K562 (cell line): ENCODE measurements around the gene URGCP. TPM values are rescaled to one million over a fixed set of nuclear protein-coding genes. Genes with fewer than 3 reads are reported as not detected.
A peak's percentile ranks its signal among the peaks of the same experiment; 100 is the strongest.

Source experiments
- ATAC-seq: fragments of 200-7000 bp; cut with Tn5 transposase; 3 replicates; pipeline ENCODE4 v1.9.1; 2020; ENCODE audit warnings: moderate library complexity
- BruUV-seq: library from RNA; stranded (reverse); fragments of 400-500 nt; replicated peaks from 2 replicates; lab custom pipeline; 2021; lab: Mats Ljungman, UMichigan
- CTCF ChIA-PET: fragments of 300-600 bp; formaldehyde crosslinking; extraction: SDS; loops from one replicate; lab custom pipeline; 2021; ENCODE audit warnings: low intra/inter-chr PET ratio; lab: Yijun Ruan, JAX
- POLR2A ChIA-PET: fragments of 300-600, 350-650 bp; sonication (Branson Sonifier 250); formaldehyde crosslinking; extraction: SDS; loops from one replicate; lab custom pipeline; 2021; ENCODE audit warnings: antibody characterized with exemption, inconsistent platforms; lab: Yijun Ruan, JAX
- DNase-seq, 4 experiments: peaks; one replicate each; pipeline versions ENCODE4 v3.0.0 to v3.0.0-alpha.2; 2011 to 2018; ENCODE audit warnings: low spot score in 3 of 4, mixed read lengths in 3 of 4; ENCODE audit errors: extremely low read depth in 1 of 4
- FAIRE-seq: peaks from 2 replicates; lab custom pipeline; 2011; peaks lifted over from hg19 to GRCh38; lab: Jason Lieb, UNC
- H2AFZ ChIP-seq: 2 replicates; pipeline ENCODE4 v1.6.0; 2011; ENCODE audit warnings: low read depth, low read length, control low read depth, inconsistent platforms
- H3K27ac ChIP-seq: fragments of 200-600 bp; 3 replicates; pipeline ENCODE4 v1.8.0; 2011; ENCODE audit warnings: low read depth, mild to moderate bottlenecking, control low read depth, inconsistent platforms, low read length, moderate library complexity, mixed read lengths; ENCODE audit errors: extremely low read depth
- H3K27me3 ChIP-seq, 2 experiments: fragments of 300-600 bp in 1 of 2; 2 replicates in 1 of 2; 3 replicates in 1 of 2; pipeline versions ENCODE4 v1.6.0 to v1.8.0; 2011; ENCODE audit warnings: inconsistent platforms in 2 of 2, low read length in 2 of 2, mild to moderate bottlenecking in 1 of 2, mixed read lengths in 1 of 2, moderate library complexity in 1 of 2; ENCODE audit not compliant: control insufficient read depth in 2 of 2, insufficient read depth in 2 of 2
- H3K36me3 ChIP-seq: fragments of 300-600 bp; 3 replicates; pipeline ENCODE4 v1.8.0; 2011; ENCODE audit warnings: mild to moderate bottlenecking, low read length, inconsistent platforms; ENCODE audit not compliant: control insufficient read depth, insufficient read depth
- H3K4me1 ChIP-seq, 2 experiments: fragments of 200-600 bp in 1 of 2; replicated peaks in 1 of 2; 2 replicates in 1 of 2; 3 replicates in 1 of 2; pipeline versions ENCODE4 v1.5.1 to v1.8.0; 2011; ENCODE audit warnings: inconsistent platforms in 2 of 2, low read length in 2 of 2, mild to moderate bottlenecking in 1 of 2, mixed read lengths in 1 of 2, moderate library complexity in 1 of 2; ENCODE audit not compliant: control insufficient read depth in 2 of 2, insufficient read depth in 2 of 2
- H3K4me2 ChIP-seq: 2 replicates; pipeline ENCODE4 v1.6.1; 2011; ENCODE audit warnings: low read length, control low read depth, inconsistent platforms, mixed read lengths; ENCODE audit not compliant: insufficient read depth
- H3K4me3 ChIP-seq: fragments of 200-600 bp; sonication (generic), shearing (Covaris generic); 2 replicates; pipeline ENCODE4 v1.5.1; 2016; ENCODE audit warnings: control low read depth, inconsistent platforms
- H3K79me2 ChIP-seq: fragments of 200-600 bp; 3 replicates; pipeline ENCODE4 v1.8.0; 2011; ENCODE audit warnings: low read length, inconsistent platforms; ENCODE audit not compliant: control insufficient read depth, insufficient read depth
- H3K9ac ChIP-seq, 2 experiments: 2 replicates each; pipeline versions ENCODE4 v1.6.0 to v1.6.1; 2011; ENCODE audit warnings: low read depth in 2 of 2, low read length in 2 of 2, control low read depth in 1 of 2, inconsistent platforms in 1 of 2, mild to moderate bottlenecking in 1 of 2, mixed read lengths in 1 of 2; ENCODE audit not compliant: insufficient read depth in 1 of 2
- H3K9me1 ChIP-seq: one replicate; pipeline ENCODE4 v1.6.0; 2011; ENCODE audit warnings: inconsistent platforms, mild to moderate bottlenecking, low read length, moderate library complexity; ENCODE audit not compliant: control insufficient read depth, insufficient read depth
- H3K9me3 ChIP-seq: replicated peaks from 2 replicates; pipeline ENCODE4 v1.5.1; 2011; ENCODE audit warnings: low read depth, low read length, inconsistent platforms; ENCODE audit not compliant: control insufficient read depth, insufficient read depth
- H4K20me1 ChIP-seq: replicated peaks from 2 replicates; pipeline ENCODE4 v1.6.1; 2011; ENCODE audit warnings: low read length, inconsistent platforms, mixed read lengths; ENCODE audit not compliant: control insufficient read depth, insufficient read depth
- CBX8 ChIP-seq: fragments of 200-600 bp; sonication (generic); IDR thresholded peaks from 2 replicates; pipeline ENCODE4 v1.6.1; 2012; ENCODE audit warnings: borderline replicate concordance, mixed run types, low read depth, mild to moderate bottlenecking, moderate library complexity, mixed read lengths, low read length, control low read depth, inconsistent platforms; ENCODE audit not compliant: poor library complexity, severe bottlenecking; ENCODE audit errors: extremely low read depth
- CTCF ChIP-seq, 3 experiments: IDR thresholded peaks in 2 of 3; conservative IDR thresholded peaks in 1 of 3; 2 replicates each; pipeline ENCODE4 v1.5.1; 2011 to 2012; ENCODE audit warnings: low read length in 3 of 3, mild to moderate bottlenecking in 3 of 3, control low read depth in 2 of 3, improper control_type of control experiment in 1 of 3, inconsistent platforms in 1 of 3, low read depth in 1 of 3, mixed read lengths in 1 of 3, moderate library complexity in 1 of 3; ENCODE audit not compliant: insufficient read depth in 2 of 3
- CTCFL ChIP-seq: IDR thresholded peaks from 2 replicates; pipeline ENCODE4 v1.6.1; 2011; ENCODE audit warnings: borderline replicate concordance, low read depth, mild to moderate bottlenecking, moderate library complexity, low read length; ENCODE audit not compliant: insufficient read depth, poor library complexity, severe bottlenecking
- ESRRB ChIP-seq: fragments of 250-450 bp; sonication (Bioruptor Pico); IDR thresholded peaks from 2 replicates; pipeline ENCODE4 v1.5.0; 2020; ENCODE audit warnings: mild to moderate bottlenecking, moderate library complexity, borderline replicate concordance
- FIP1L1 ChIP-seq: fragments of 200-400 bp; formaldehyde crosslinking; IDR thresholded peaks from 2 replicates; pipeline ENCODE4 v1.6.1; 2018; ENCODE audit warnings: mild to moderate bottlenecking, low read depth, low read length; ENCODE audit not compliant: poor library complexity, severe bottlenecking
- NCOA1 ChIP-seq: fragments of 450-650 bp; IDR thresholded peaks from 2 replicates; pipeline ENCODE4 v1.6.1; 2016; ENCODE audit warnings: low read depth
- POLR2AphosphoS5 ChIP-seq: IDR thresholded peaks from 2 replicates; pipeline ENCODE4 v1.6.1; 2011; ENCODE audit warnings: mild to moderate bottlenecking, low read depth, low read length, moderate library complexity; ENCODE audit not compliant: control insufficient read depth, insufficient read depth
- PTRF ChIP-seq: fragments of 450-650 bp; IDR thresholded peaks from 2 replicates; pipeline ENCODE4 v1.6.1; 2016; ENCODE audit warnings: mild to moderate bottlenecking, missing genetic modification characterization, missing compliant biosample characterization
- RAD51 ChIP-seq: fragments of 450-650 bp; IDR thresholded peaks from 2 replicates; pipeline ENCODE4 v1.7.1; 2016; ENCODE audit warnings: low read depth, mild to moderate bottlenecking, borderline replicate concordance
- RBM17 ChIP-seq: fragments of 200-400 bp; formaldehyde crosslinking; IDR thresholded peaks from 2 replicates; pipeline ENCODE4 v1.6.1; 2017; ENCODE audit warnings: low read depth, mild to moderate bottlenecking, low read length, borderline replicate concordance
- SMC3 ChIP-seq: conservative IDR thresholded peaks from 2 replicates; pipeline ENCODE4 v1.6.1; 2011; ENCODE audit warnings: low read depth, low read length, improper control_type of control experiment; ENCODE audit not compliant: insufficient read depth
- U2AF2 ChIP-seq: fragments of 200-400 bp; formaldehyde crosslinking; optimal IDR thresholded peaks from 2 replicates; pipeline ENCODE3; 2017; ENCODE audit warnings: low read depth, mild to moderate bottlenecking, low read length
- ZBTB43 ChIP-seq: sonication (generic); formaldehyde crosslinking; IDR thresholded peaks from 2 replicates; pipeline ENCODE4 v1.8.0; 2023; ENCODE audit warnings: mild to moderate bottlenecking, missing genetic modification reagents
- ZNF695 ChIP-seq: fragments of 450-650 bp; formaldehyde crosslinking; IDR thresholded peaks from 2 replicates; pipeline ENCODE4 v1.4.0; 2020; ENCODE audit warnings: mild to moderate bottlenecking, moderate library complexity
- WGBS: fragments of 100-300 bp; shearing (Covaris generic); methylation state at CpG from one replicate; pipeline ENCODE4 v1.1.6; 2016; ENCODE audit warnings: low coverage, mixed read lengths; ENCODE audit not compliant: insufficient coverage; ENCODE audit errors: missing lambda C conversion rate; 5-methylcytosine and 5-hydroxymethylcytosine counted together
- in situ Hi-C: fragments of 300-500 bp; cut with MboI; formaldehyde crosslinking; loops from 4 replicates; pipeline ENCODE4 v1.15.0; 2018; ENCODE audit warnings: inconsistent platforms, mixed read lengths
- intact Hi-C: fragments of 100-400 bp; cut with micrococcal nuclease; formaldehyde crosslinking; loops from 2 replicates; pipeline ENCODE4 v1.14.2; 2022
- polyA plus RNA-seq, 8 experiments: library from polyadenylated mRNA; depleted of rRNA in 4 of 8; stranded (reverse) in 5 of 8; unstranded in 3 of 8; fragments of >200 nt; fragmentation: Nextera tagmentation in 2 of 8; fragmentation: Illumina TruSeq in 1 of 8; extraction: Ambion mirVana in 2 of 8; extraction: Trizol in 1 of 8; gene quantifications; 2 replicates each; pipeline versions ENCODE4 v1.2.1 to v1.2.3, GENCODE V29; 2011 to 2014; ENCODE audit warnings: inconsistent platforms in 1 of 8, missing spikeins in 1 of 8
- total RNA-seq, 7 experiments: library from RNA; depleted of rRNA in 6 of 7; stranded (reverse); fragments of >200 nt in 6 of 7; fragmentation: Illumina TruSeq in 2 of 7; extraction: Trizol in 2 of 7; gene quantifications; 2 replicates each; pipeline versions ENCODE4 v1.2.1 to v1.2.3, GENCODE V29; 2011 to 2021; ENCODE audit warnings: low replicate concordance in 1 of 7

Gene URGCP
- total and polyA plus RNA-seq, 9 of the 15 experiments (the other 6 are each of a cell fraction or from before 2014, with no cell fraction given) = 1.7 to 25.8 (median 12.5) TPM

GRCh38 chr7:43954524-43955228 lies 48.3 kb upstream of the URGCP start (continued):
- TF ChIP-seq RBM17 (no peak), ZBTB43 (CRISPR knock-in tag) (no peak), PTRF (no peak), SMC3 (peak; percentile 59), RAD51 (no peak)

GRCh38 chr7:43953071-43953470 lies 46.7 kb upstream of the URGCP start:
- Histone ChIP-seq H3K9me1 (no peaks in the 10 kb centered on the region), H2AFZ (no peak overlapping the region), H3K4me1 (no peaks in the 10 kb centered on the region), H3K9ac (peak overlapping the region in 1 of 2 experiments; percentile 21; a peak in 1 of 4 replicates), H4K20me1 (no peaks in the 10 kb centered on the region; the same call in 1 of the 2 replicates), H3K36me3 (peaks cover 10% of the 10 kb centered on the region; the same call in 2 of the 3 replicates), H3K9me3 (no peaks in the 10 kb centered on the region), H3K4me3 (no peak overlapping the region), H3K27me3 (no peaks in the 10 kb centered on the region), H3K4me2 (no peak overlapping the region), H3K79me2 (no peaks in the 10 kb centered on the region), H3K27ac (no peak overlapping the region)
- ChIA-PET CTCF (interaction anchor here (0.7 kb wide), 1 partner anchor 10 kb away, joined by 3 read pairs; no protein-coding TSS in a partner anchor), POLR2A (no interaction called here)
- in situ Hi-C loops (no loop called here), intact Hi-C loops (loop anchor here (10.0 kb wide), 1 partner anchor 368 kb away; the partner anchor contains the start of gene STK17A)
- DNase-seq (no peak), ATAC-seq (no peak), FAIRE-seq (no peak)
- BruUV-seq = TSS peak; percentile 37
- 81% methylated on average over 5 of the region's 5 CpGs for WGBS
- no peak for TF ChIP-seq FIP1L1
- no peak for TF ChIP-seq ESRRB (CRISPR knock-in tag)
- no peak for TF ChIP-seq POLR2AphosphoS5
- no peak for TF ChIP-seq U2AF2
- TF ChIP-seq NCOA1 = no peak
- TF ChIP-seq ZNF695 = no peak
- TF ChIP-seq CTCFL = no peak
- no peak for TF ChIP-seq CBX8
- TF ChIP-seq CTCF (IDR thresholded peaks at IDR 0.05 in 2 of 3, conservative IDR thresholded peaks at IDR 0.05 in 1 of 3; ENCODE audit: insufficient read depth in 2 of 3, low read depth in 1 of 3, low read length in 3 of 3) = no peak
